HT-29 (cell line): ENCODE measurements around the gene SLC2A6. TPM values are rescaled to one million over a fixed set of nuclear protein-coding genes. Genes with fewer than 3 reads are reported as not detected.

Experiments
- DNase-seq: peaks from one replicate; pipeline ENCODE4 v3.0.0-alpha.2; 2015; ENCODE audit warnings: low spot score
- total RNA-seq: library from RNA; depleted of rRNA; stranded (reverse); fragments of >200 nt; shearing (Covaris generic); gene quantifications from 2 replicates; pipeline ENCODE4 v1.2.3, GENCODE V29; 2014

SLC2A6 gene
- total RNA-seq, 1 experiment from 2014 or later = 14.4 TPM

- DNase-seq = no peak
Observed at GRCh38 chr9:133477992-133478850, 678 bp downstream of the SLC2A6 start.

GRCh38 chr9:133477461-133477860 is 1.4 kb downstream of the SLC2A6 start:
- DNase-seq = no peak

- no peak for DNase-seq
Observed at GRCh38 chr9:133476941-133477340, 2.0 kb downstream of the SLC2A6 start.

GRCh38 chr9:133476036-133476931 is 2.6 kb downstream of the SLC2A6 start:
- no peak for DNase-seq

GRCh38 chr9:133475292-133476012 is 3.4 kb downstream of the SLC2A6 start:
- DNase-seq = no peak

GRCh38 chr9:133474853-133475252 is 4.0 kb downstream of the SLC2A6 start:
- no peak for DNase-seq

- no peak for DNase-seq
Observed at GRCh38 chr9:133474215-133474614, 4.7 kb downstream of the SLC2A6 start.

GRCh38 chr9:133473743-133474142 is 5.2 kb downstream of the SLC2A6 start:
- no peak for DNase-seq

GRCh38 chr9:133472753-133473378 is 6.0 kb downstream of the SLC2A6 start:
- no peak for DNase-seq

GRCh38 chr9:133472277-133472645 is 6.6 kb downstream of the SLC2A6 start:
- DNase-seq = no peak

- DNase-seq = peak; percentile 21
Observed at GRCh38 chr9:133471551-133472276, 7.2 kb downstream of the SLC2A6 start.

GRCh38 chr9:133470988-133471387 is 7.9 kb downstream of the SLC2A6 start:
- no peak for DNase-seq

GRCh38 chr9:133470427-133470924 is 8.4 kb downstream of the SLC2A6 start:
- no peak for DNase-seq

GRCh38 chr9:133468777-133469421 is 10.0 kb downstream of the SLC2A6 start:
- DNase-seq = no peak

GRCh38 chr9:133468374-133468773 is 10.5 kb downstream of the SLC2A6 start:
- DNase-seq = no peak

- DNase-seq = no peak
Observed at GRCh38 chr9:133467101-133467500, 11.8 kb downstream of the SLC2A6 start.

- no peak for DNase-seq
Observed at GRCh38 chr9:133465984-133466383, 12.9 kb downstream of the SLC2A6 start.

GRCh38 chr9:133464638-133465037 is 14.3 kb downstream of the SLC2A6 start:
- DNase-seq = no peak

- no peak for DNase-seq
Observed at GRCh38 chr9:133463864-133464615, 14.9 kb downstream of the SLC2A6 start.
